ENCODE measurements around the gene ADAMTSL2. TPM values are rescaled to one million over a fixed set of nuclear protein-coding genes. Genes with fewer than 3 reads are reported as not detected.

Gene ADAMTSL2
- total RNA-seq, 1 experiment from 2014 or later: not detected

GRCh38 chr9:133502112-133502511 is 32.4 kb upstream of the ADAMTSL2 start:
- Mint-ChIP-seq H3K36me3 (ENCODE audit: insufficient read depth, unreplicated experiment) (no peaks in the 10 kb centered on the region), H3K27me3 (ENCODE audit: insufficient read depth, unreplicated experiment) (peaks cover 61% of the 10 kb centered on the region), H3K4me3 (ENCODE audit: unreplicated experiment) (no peak overlapping the region), H3K27ac (ENCODE audit: low read depth, unreplicated experiment) (no peak overlapping the region), H3K9me3 (ENCODE audit: unreplicated experiment) (peaks cover 16% of the 10 kb centered on the region), H3K4me1 (ENCODE audit: insufficient read depth, unreplicated experiment) (no peaks in the 10 kb centered on the region)
- intact Hi-C loops (cut with micrococcal nuclease): no loop called here
- BruUV-seq (replicated peaks): no TSS peak
- ChIA-PET POLR2A (no interaction called here), CTCF (no interaction called here)
- no peak for DNase-seq (ENCODE audit: unreplicated experiment)
- TF ChIP-seq CTCF (IDR thresholded peaks at IDR 0.05; ENCODE audit: unreplicated experiment): no peak

DNA sequence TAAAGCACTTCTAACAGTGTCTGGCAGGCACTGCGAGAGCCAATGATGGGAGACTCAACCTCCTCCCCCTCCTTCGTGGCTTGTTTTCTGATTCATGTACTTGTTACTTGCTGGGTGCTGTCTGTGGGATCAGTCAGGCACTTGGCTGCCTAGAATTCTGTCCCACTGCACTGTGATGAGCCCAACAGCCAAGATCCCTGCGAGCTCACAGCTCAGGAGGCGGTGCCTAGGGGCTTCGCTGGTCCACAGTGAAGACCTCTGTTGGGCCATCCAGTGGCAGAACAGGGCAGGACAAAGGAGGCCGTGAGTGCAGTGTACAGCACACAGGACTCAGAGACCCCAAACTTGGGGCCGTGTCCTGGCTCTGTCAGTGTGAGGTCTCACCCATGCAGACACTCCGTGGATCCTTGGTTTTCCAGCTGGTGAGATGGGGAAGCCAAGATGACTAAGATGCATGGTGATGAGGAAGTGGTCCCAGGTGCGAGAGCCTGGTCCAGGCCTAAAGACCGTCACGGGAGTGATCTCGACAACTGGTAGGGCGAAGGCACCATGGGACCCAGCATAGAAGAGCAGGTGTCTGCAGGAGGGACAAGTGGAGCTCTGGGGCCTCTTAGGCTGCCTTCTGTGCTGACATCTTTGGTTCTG is 29.2 kb upstream of the ADAMTSL2 start:
- no peak overlapping the region for H3K4me3 Mint-ChIP-seq (ENCODE audit: unreplicated experiment)
- DNase-seq (ENCODE audit: unreplicated experiment): no peak
- POLR2A ChIA-PET: no interaction called here
- H3K4me1 Mint-ChIP-seq (ENCODE audit: insufficient read depth, unreplicated experiment): peaks cover 7% of the 10 kb centered on the region
- CTCF ChIA-PET: interaction anchor here (0.5 to 1.3 kb wide), 4 partner anchors 12 to 102 kb away, joined by 3 to 4 read pairs (median 4); no protein-coding TSS in a partner anchor
- no peaks in the 10 kb centered on the region for H3K36me3 Mint-ChIP-seq (ENCODE audit: insufficient read depth, unreplicated experiment)
- no TSS peak for BruUV-seq (replicated peaks)
- peaks cover 39% of the 10 kb centered on the region for H3K27me3 Mint-ChIP-seq (ENCODE audit: insufficient read depth, unreplicated experiment)
- no peak for TF ChIP-seq CTCF (IDR thresholded peaks at IDR 0.05; ENCODE audit: unreplicated experiment)
- intact Hi-C loops (cut with micrococcal nuclease): no loop called here
- peaks cover 16% of the 10 kb centered on the region for H3K9me3 Mint-ChIP-seq (ENCODE audit: unreplicated experiment)
- H3K27ac Mint-ChIP-seq (ENCODE audit: low read depth, unreplicated experiment): no peak overlapping the region

GRCh38 chr9:133505901-133506652 is 28.4 kb upstream of the ADAMTSL2 start:
- H3K27ac Mint-ChIP-seq (ENCODE audit: low read depth, unreplicated experiment): no peak overlapping the region
- CTCF ChIA-PET: interaction anchor here (0.7 to 1.3 kb wide), 3 partner anchors 12 to 26 kb away, joined by 3 to 4 read pairs (median 4); no protein-coding TSS in a partner anchor
- no peak for TF ChIP-seq CTCF (IDR thresholded peaks at IDR 0.05; ENCODE audit: unreplicated experiment)
- intact Hi-C loops (cut with micrococcal nuclease): no loop called here
- H3K27me3 Mint-ChIP-seq (ENCODE audit: insufficient read depth, unreplicated experiment): peaks cover 31% of the 10 kb centered on the region
- H3K9me3 Mint-ChIP-seq (ENCODE audit: unreplicated experiment): peaks cover 15% of the 10 kb centered on the region
- BruUV-seq (replicated peaks): no TSS peak
- DNase-seq (ENCODE audit: unreplicated experiment): no peak
- no peak overlapping the region for H3K4me3 Mint-ChIP-seq (ENCODE audit: unreplicated experiment)
- peaks cover 7% of the 10 kb centered on the region for H3K4me1 Mint-ChIP-seq (ENCODE audit: insufficient read depth, unreplicated experiment)
- POLR2A ChIA-PET: interaction anchor here (0.6 kb wide), 1 partner anchor 487 kb away, joined by 3 read pairs; no protein-coding TSS in a partner anchor
- no peaks in the 10 kb centered on the region for H3K36me3 Mint-ChIP-seq (ENCODE audit: insufficient read depth, unreplicated experiment)

DNA sequence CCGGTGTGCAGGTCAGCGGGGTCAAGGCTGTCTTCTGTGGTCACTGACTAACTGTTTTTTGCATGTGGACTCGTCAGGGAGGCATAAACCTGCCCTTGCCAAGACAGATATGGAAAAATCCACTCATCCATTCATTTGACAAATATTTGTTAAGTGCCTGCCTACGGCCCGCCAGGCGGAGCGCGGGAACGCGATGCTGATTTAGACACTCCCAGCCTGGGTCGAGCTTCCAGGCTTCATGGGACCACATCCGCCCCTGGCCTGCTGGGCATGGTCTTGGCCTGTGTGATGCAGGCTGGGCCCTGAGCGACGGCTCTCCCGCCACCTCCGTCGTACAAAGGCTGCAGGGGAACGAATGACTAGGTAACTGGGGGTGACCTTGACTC is 27.9 kb upstream of the ADAMTSL2 start:
- no peak overlapping the region for H3K27ac Mint-ChIP-seq (ENCODE audit: low read depth, unreplicated experiment)
- peak; percentile 17 for DNase-seq (ENCODE audit: unreplicated experiment)

More for the DNA sequence above, 27.9 kb upstream of the ADAMTSL2 start:
- ChIA-PET CTCF (no interaction called here), POLR2A (interaction anchor here (0.6 kb wide), 1 partner anchor 487 kb away, joined by 3 read pairs; no protein-coding TSS in a partner anchor)
- no peak for TF ChIP-seq CTCF (IDR thresholded peaks at IDR 0.05; ENCODE audit: unreplicated experiment)
- intact Hi-C loops (cut with micrococcal nuclease): no loop called here
- Mint-ChIP-seq H3K9me3 (ENCODE audit: unreplicated experiment) (peaks cover 9% of the 10 kb centered on the region), H3K36me3 (ENCODE audit: insufficient read depth, unreplicated experiment) (no peaks in the 10 kb centered on the region), H3K4me3 (ENCODE audit: unreplicated experiment) (no peak overlapping the region), H3K27me3 (ENCODE audit: insufficient read depth, unreplicated experiment) (peaks cover 26% of the 10 kb centered on the region), H3K4me1 (ENCODE audit: insufficient read depth, unreplicated experiment) (peaks cover 7% of the 10 kb centered on the region)
- no TSS peak for BruUV-seq (replicated peaks)

All from MCF 10A (cell line).